GM23338 (cell line): ENCODE data around the gene RWDD4.

Source experiments
- CTCF ChIP-seq, 2 experiments: fragments of 200-600 bp in 1 of 2; sonication (generic) in 1 of 2; conservative IDR thresholded peaks; 2 replicates each; pipeline versions ENCODE4 v1.5.1 to v1.6.1; 2016 to 2017; ENCODE audit warnings: antibody characterized with exemption in 2 of 2, low read depth in 2 of 2, mild to moderate bottlenecking in 2 of 2, moderate library complexity in 1 of 2
- ETS1 ChIP-seq: IDR thresholded peaks from 2 replicates; pipeline ENCODE4 v1.6.1; 2016; ENCODE audit warnings: antibody characterized with exemption
- EZH2 ChIP-seq: fragments of 200-600 bp; sonication (generic); IDR thresholded peaks from one replicate; pipeline ENCODE4 v1.8.0; 2017; ENCODE audit warnings: antibody characterized with exemption, mild to moderate bottlenecking, low read depth; ENCODE audit not compliant: unreplicated experiment
- EZH2phosphoT487 ChIP-seq: fragments of 200-600 bp; sonication (generic); IDR thresholded peaks from one replicate; pipeline ENCODE4 v1.8.1; 2018; ENCODE audit warnings: antibody characterized with exemption; ENCODE audit not compliant: unreplicated experiment
- REST ChIP-seq: IDR thresholded peaks from one replicate; pipeline ENCODE4 v1.6.1; 2018; ENCODE audit warnings: antibody characterized with exemption; ENCODE audit not compliant: unreplicated experiment

- TF ChIP-seq EZH2 (no peak), CTCF (conservative IDR thresholded peaks at IDR 0.05; ENCODE audit: low read depth in 2 of 2) (no peak), EZH2phosphoT487 (no peak), REST (no peak), ETS1 (no peak)
Observed at GRCh38 chr4:183609151-183609550, 49.8 kb downstream of the RWDD4 start.
